ENCODE data around the gene GMDS.
"Not testable (repeated sequence)": the region's sequence is repeated elsewhere in the genome, so short reads cannot be mapped to it uniquely, and the experiment has no call there.

The GMDS gene

GRCh38 chr6:1698527-1698926, 546.9 kb downstream of the GMDS start:
- Histone ChIP-seq H3K4me1 (ENCODE audit: control insufficient read depth in 2 of 2, insufficient read depth in 2 of 2, low read length in 2 of 2) (no peaks in the 10 kb centered on the region), H3K27ac (ENCODE audit: low read depth in 2 of 2, low read length in 2 of 2) (no peak overlapping the region), H3K9ac (ENCODE audit: low read depth in 1 of 2, low read length in 2 of 2) (no peak overlapping the region)

GRCh38 chr6:1697688-1698351, 547.6 kb downstream of the GMDS start:
- no peaks in the 10 kb centered on the region for H3K36me3 ChIP-seq (ENCODE audit: control insufficient read depth in 2 of 2, insufficient read depth in 2 of 2, low read length in 2 of 2)
- H3K27ac ChIP-seq (ENCODE audit: low read depth in 2 of 2, low read length in 2 of 2) = no peak overlapping the region
- H3K9ac ChIP-seq (ENCODE audit: low read depth in 1 of 2, low read length in 2 of 2) = no peak overlapping the region
- no peaks in the 10 kb centered on the region for H3K9me3 ChIP-seq (ENCODE audit: control insufficient read depth in 2 of 2, low read length in 2 of 2)
- no peaks in the 10 kb centered on the region for H3K27me3 ChIP-seq (ENCODE audit: control insufficient read depth in 2 of 2, insufficient read depth in 2 of 2, low read length in 2 of 2)
- no peak overlapping the region for H3K4me3 ChIP-seq (ENCODE audit: low read length in 2 of 2)
- H3K4me1 ChIP-seq (ENCODE audit: control insufficient read depth in 2 of 2, insufficient read depth in 2 of 2, low read length in 2 of 2) = no peaks in the 10 kb centered on the region

More at GRCh38 chr6:1698527-1698926, 546.9 kb downstream of the GMDS start:
- H3K27me3 ChIP-seq (ENCODE audit: control insufficient read depth in 2 of 2, insufficient read depth in 2 of 2, low read length in 2 of 2) = no peaks in the 10 kb centered on the region
- no peaks in the 10 kb centered on the region for H3K36me3 ChIP-seq (ENCODE audit: control insufficient read depth in 2 of 2, insufficient read depth in 2 of 2, low read length in 2 of 2)
- no peak overlapping the region for H3K4me3 ChIP-seq (ENCODE audit: low read length in 2 of 2)
- H3K9me3 ChIP-seq (ENCODE audit: control insufficient read depth in 2 of 2, low read length in 2 of 2) = no peaks in the 10 kb centered on the region

GRCh38 chr6:1696463-1696850, 548.9 kb downstream of the GMDS start:
- Histone ChIP-seq H3K27ac (ENCODE audit: low read depth in 2 of 2, low read length in 2 of 2) (no peak overlapping the region), H3K9me3 (ENCODE audit: control insufficient read depth in 2 of 2, low read length in 2 of 2) (no peaks in the 10 kb centered on the region), H3K27me3 (ENCODE audit: control insufficient read depth in 2 of 2, insufficient read depth in 2 of 2, low read length in 2 of 2) (no peaks in the 10 kb centered on the region), H3K9ac (ENCODE audit: low read depth in 1 of 2, low read length in 2 of 2) (no peak overlapping the region), H3K36me3 (ENCODE audit: control insufficient read depth in 2 of 2, insufficient read depth in 2 of 2, low read length in 2 of 2) (no peaks in the 10 kb centered on the region), H3K4me3 (ENCODE audit: low read length in 2 of 2) (no peak overlapping the region), H3K4me1 (ENCODE audit: control insufficient read depth in 2 of 2, insufficient read depth in 2 of 2, low read length in 2 of 2) (no peaks in the 10 kb centered on the region)

- no peak overlapping the region for H3K27ac ChIP-seq (ENCODE audit: low read depth in 2 of 2, low read length in 2 of 2)
- no peaks in the 10 kb centered on the region for H3K36me3 ChIP-seq (ENCODE audit: control insufficient read depth in 2 of 2, insufficient read depth in 2 of 2, low read length in 2 of 2)
These were observed 549.6 kb downstream of the GMDS start for GRCh38 chr6:1695546-1696462.

GRCh38 chr6:1691828-1692227, 553.6 kb downstream of the GMDS start:
- not testable (repeated sequence) for H3K4me3 ChIP-seq (ENCODE audit: low read length in 2 of 2); H3K27me3 ChIP-seq (ENCODE audit: control insufficient read depth in 2 of 2, insufficient read depth in 2 of 2, low read length in 2 of 2); H3K36me3 ChIP-seq (ENCODE audit: control insufficient read depth in 2 of 2, insufficient read depth in 2 of 2, low read length in 2 of 2); H3K4me1 ChIP-seq (ENCODE audit: control insufficient read depth in 2 of 2, insufficient read depth in 2 of 2, low read length in 2 of 2); H3K27ac ChIP-seq (ENCODE audit: low read depth in 2 of 2, low read length in 2 of 2); H3K9ac ChIP-seq (ENCODE audit: low read depth in 1 of 2, low read length in 2 of 2); H3K9me3 ChIP-seq (ENCODE audit: control insufficient read depth in 2 of 2, low read length in 2 of 2)

More at GRCh38 chr6:1695546-1696462, 549.6 kb downstream of the GMDS start:
- no peak overlapping the region for H3K9ac ChIP-seq (ENCODE audit: low read depth in 1 of 2, low read length in 2 of 2)
- no peaks in the 10 kb centered on the region for H3K9me3 ChIP-seq (ENCODE audit: control insufficient read depth in 2 of 2, low read length in 2 of 2)
- no peaks in the 10 kb centered on the region for H3K4me1 ChIP-seq (ENCODE audit: control insufficient read depth in 2 of 2, insufficient read depth in 2 of 2, low read length in 2 of 2)
- H3K27me3 ChIP-seq (ENCODE audit: control insufficient read depth in 2 of 2, insufficient read depth in 2 of 2, low read length in 2 of 2) = no peaks in the 10 kb centered on the region
- H3K4me3 ChIP-seq (ENCODE audit: low read length in 2 of 2) = no peak overlapping the region

GRCh38 chr6:1690656-1691055, 554.7 kb downstream of the GMDS start:
- H3K4me3 ChIP-seq (ENCODE audit: low read length in 2 of 2); H3K27ac ChIP-seq (ENCODE audit: low read depth in 2 of 2, low read length in 2 of 2); H3K36me3 ChIP-seq (ENCODE audit: control insufficient read depth in 2 of 2, insufficient read depth in 2 of 2, low read length in 2 of 2); H3K4me1 ChIP-seq (ENCODE audit: control insufficient read depth in 2 of 2, insufficient read depth in 2 of 2, low read length in 2 of 2); H3K9ac ChIP-seq (ENCODE audit: low read depth in 1 of 2, low read length in 2 of 2); H3K9me3 ChIP-seq (ENCODE audit: control insufficient read depth in 2 of 2, low read length in 2 of 2); H3K27me3 ChIP-seq (ENCODE audit: control insufficient read depth in 2 of 2, insufficient read depth in 2 of 2, low read length in 2 of 2): not testable (repeated sequence)

- H3K9me3 ChIP-seq (ENCODE audit: control insufficient read depth in 2 of 2, low read length in 2 of 2) = no peaks in the 10 kb centered on the region
- H3K36me3 ChIP-seq (ENCODE audit: control insufficient read depth in 2 of 2, insufficient read depth in 2 of 2, low read length in 2 of 2) = no peaks in the 10 kb centered on the region
- H3K4me3 ChIP-seq (ENCODE audit: low read length in 2 of 2) = no peak overlapping the region
- H3K4me1 ChIP-seq (ENCODE audit: control insufficient read depth in 2 of 2, insufficient read depth in 2 of 2, low read length in 2 of 2) = peaks cover 0 to 7% of the 10 kb centered on the region in 2 donors
- no peaks in the 10 kb centered on the region for H3K27me3 ChIP-seq (ENCODE audit: control insufficient read depth in 2 of 2, insufficient read depth in 2 of 2, low read length in 2 of 2)
- H3K27ac ChIP-seq (ENCODE audit: low read depth in 2 of 2, low read length in 2 of 2) = no peak overlapping the region
- no peak overlapping the region for H3K9ac ChIP-seq (ENCODE audit: low read depth in 1 of 2, low read length in 2 of 2)
These were observed 556.3 kb downstream of the GMDS start for GRCh38 chr6:1689141-1689540.

GRCh38 chr6:1688396-1688795, 557.0 kb downstream of the GMDS start:
- H3K36me3 ChIP-seq (ENCODE audit: control insufficient read depth in 2 of 2, insufficient read depth in 2 of 2, low read length in 2 of 2) = no peaks in the 10 kb centered on the region
- H3K9me3 ChIP-seq (ENCODE audit: control insufficient read depth in 2 of 2, low read length in 2 of 2) = no peaks in the 10 kb centered on the region
- no peaks in the 10 kb centered on the region for H3K27me3 ChIP-seq (ENCODE audit: control insufficient read depth in 2 of 2, insufficient read depth in 2 of 2, low read length in 2 of 2)
- peaks cover 0 to 7% of the 10 kb centered on the region in 2 donors for H3K4me1 ChIP-seq (ENCODE audit: control insufficient read depth in 2 of 2, insufficient read depth in 2 of 2, low read length in 2 of 2)
- H3K27ac ChIP-seq (ENCODE audit: low read depth in 2 of 2, low read length in 2 of 2) = no peak overlapping the region
- H3K9ac ChIP-seq (ENCODE audit: low read depth in 1 of 2, low read length in 2 of 2) = no peak overlapping the region
- no peak overlapping the region for H3K4me3 ChIP-seq (ENCODE audit: low read length in 2 of 2)

GRCh38 chr6:1687402-1687801, 558.0 kb downstream of the GMDS start:
- Histone ChIP-seq H3K4me1 (ENCODE audit: control insufficient read depth in 2 of 2, insufficient read depth in 2 of 2, low read length in 2 of 2) (peaks cover 0 to 7% of the 10 kb centered on the region in 2 donors), H3K9me3 (ENCODE audit: control insufficient read depth in 2 of 2, low read length in 2 of 2) (no peaks in the 10 kb centered on the region), H3K36me3 (ENCODE audit: control insufficient read depth in 2 of 2, insufficient read depth in 2 of 2, low read length in 2 of 2) (no peaks in the 10 kb centered on the region), H3K4me3 (ENCODE audit: low read length in 2 of 2) (no peak overlapping the region), H3K9ac (ENCODE audit: low read depth in 1 of 2, low read length in 2 of 2) (no peak overlapping the region), H3K27me3 (ENCODE audit: control insufficient read depth in 2 of 2, insufficient read depth in 2 of 2, low read length in 2 of 2) (no peaks in the 10 kb centered on the region), H3K27ac (ENCODE audit: low read depth in 2 of 2, low read length in 2 of 2) (no peak overlapping the region)
